ENCODE measurements around the gene AFF1.

DNA sequence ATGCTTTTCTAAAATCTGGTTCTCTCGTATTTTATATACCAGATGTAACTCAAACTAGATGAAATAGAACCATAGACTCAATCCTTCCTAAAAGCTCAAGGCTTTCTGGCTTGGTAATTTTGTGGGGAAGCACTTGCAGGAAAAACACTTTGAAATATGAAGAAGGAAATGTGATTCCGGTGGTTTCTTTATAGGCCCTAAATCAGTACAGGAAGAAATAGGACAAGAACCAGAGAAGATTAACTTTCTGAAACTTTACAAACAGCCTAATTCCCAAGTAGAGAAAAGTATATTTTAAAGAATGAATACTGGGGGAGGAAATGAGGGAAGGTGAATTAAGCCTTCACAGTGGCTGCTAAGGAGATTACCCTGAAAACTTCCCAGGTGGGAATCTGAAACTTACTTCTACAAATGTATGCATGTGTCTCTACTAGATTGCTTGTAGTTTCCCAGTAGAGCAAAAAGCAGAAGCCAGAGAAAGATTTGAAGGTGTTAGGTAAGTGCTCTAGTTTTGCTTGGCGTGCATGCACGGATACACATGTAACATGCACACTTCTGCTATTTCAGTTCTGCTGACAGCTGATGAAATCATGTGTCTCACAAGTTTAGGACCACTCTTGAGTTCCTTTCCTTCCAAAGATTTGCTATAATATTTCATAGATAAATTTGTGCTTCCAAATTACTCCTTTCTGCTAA lies 92.1 kb downstream of the AFF1 start:
- TF ChIP-seq, protein P1, sequence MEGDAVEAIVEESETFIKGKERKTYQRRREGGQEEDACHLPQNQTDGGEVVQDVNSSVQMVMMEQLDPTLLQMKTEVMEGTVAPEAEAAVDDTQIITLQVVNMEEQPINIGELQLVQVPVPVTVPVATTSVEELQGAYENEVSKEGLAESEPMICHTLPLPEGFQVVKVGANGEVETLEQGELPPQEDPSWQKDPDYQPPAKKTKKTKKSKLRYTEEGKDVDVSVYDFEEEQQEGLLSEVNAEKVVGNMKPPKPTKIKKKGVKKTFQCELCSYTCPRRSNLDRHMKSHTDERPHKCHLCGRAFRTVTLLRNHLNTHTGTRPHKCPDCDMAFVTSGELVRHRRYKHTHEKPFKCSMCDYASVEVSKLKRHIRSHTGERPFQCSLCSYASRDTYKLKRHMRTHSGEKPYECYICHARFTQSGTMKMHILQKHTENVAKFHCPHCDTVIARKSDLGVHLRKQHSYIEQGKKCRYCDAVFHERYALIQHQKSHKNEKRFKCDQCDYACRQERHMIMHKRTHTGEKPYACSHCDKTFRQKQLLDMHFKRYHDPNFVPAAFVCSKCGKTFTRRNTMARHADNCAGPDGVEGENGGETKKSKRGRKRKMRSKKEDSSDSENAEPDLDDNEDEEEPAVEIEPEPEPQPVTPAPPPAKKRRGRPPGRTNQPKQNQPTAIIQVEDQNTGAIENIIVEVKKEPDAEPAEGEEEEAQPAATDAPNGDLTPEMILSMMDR (IDR thresholded peaks at IDR 0.05), result no peak
- TF ChIP-seq POLR2A (IDR thresholded peaks at IDR 0.05), result no peak
